Astrocyte (in vitro differentiated cells and primary cell): Measurements from ENCODE around the gene RNF186.

Experiments used
- EZH2 ChIP-seq: IDR thresholded peaks from 2 replicates; pipeline ENCODE4 v1.6.1; 2012; ENCODE audit warnings: mild to moderate bottlenecking, low read length, inconsistent platforms; ENCODE audit not compliant: insufficient read depth
- TF ChIP-seq, protein P1 (sequence below): IDR thresholded peaks from 2 replicates; pipeline ENCODE4 v1.5.1; 2011; ENCODE audit warnings: low read depth, mild to moderate bottlenecking, inconsistent platforms, low read length, moderate library complexity; ENCODE audit not compliant: insufficient read depth

DNA sequence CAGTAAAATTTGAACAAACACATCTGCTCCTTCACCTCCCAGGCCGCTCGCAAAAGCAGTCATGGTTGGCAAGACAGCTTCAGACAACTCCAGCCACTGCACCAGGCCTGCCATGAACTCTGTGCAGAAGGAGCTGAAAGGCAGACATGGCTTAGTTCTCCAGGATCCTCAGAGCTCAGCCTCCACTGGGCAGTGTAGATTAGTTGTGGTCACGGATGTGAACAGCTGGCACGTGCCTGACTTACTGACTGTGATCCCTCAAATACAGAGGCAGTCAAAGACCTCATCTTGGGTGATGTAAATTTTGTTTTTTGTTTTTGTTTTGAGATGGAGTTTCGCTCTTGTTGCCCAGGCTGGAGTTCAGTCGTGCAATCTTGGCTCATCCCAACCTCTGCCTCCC, 43.7 kb downstream of the RNF186 start:
- TF ChIP-seq, protein P1, sequence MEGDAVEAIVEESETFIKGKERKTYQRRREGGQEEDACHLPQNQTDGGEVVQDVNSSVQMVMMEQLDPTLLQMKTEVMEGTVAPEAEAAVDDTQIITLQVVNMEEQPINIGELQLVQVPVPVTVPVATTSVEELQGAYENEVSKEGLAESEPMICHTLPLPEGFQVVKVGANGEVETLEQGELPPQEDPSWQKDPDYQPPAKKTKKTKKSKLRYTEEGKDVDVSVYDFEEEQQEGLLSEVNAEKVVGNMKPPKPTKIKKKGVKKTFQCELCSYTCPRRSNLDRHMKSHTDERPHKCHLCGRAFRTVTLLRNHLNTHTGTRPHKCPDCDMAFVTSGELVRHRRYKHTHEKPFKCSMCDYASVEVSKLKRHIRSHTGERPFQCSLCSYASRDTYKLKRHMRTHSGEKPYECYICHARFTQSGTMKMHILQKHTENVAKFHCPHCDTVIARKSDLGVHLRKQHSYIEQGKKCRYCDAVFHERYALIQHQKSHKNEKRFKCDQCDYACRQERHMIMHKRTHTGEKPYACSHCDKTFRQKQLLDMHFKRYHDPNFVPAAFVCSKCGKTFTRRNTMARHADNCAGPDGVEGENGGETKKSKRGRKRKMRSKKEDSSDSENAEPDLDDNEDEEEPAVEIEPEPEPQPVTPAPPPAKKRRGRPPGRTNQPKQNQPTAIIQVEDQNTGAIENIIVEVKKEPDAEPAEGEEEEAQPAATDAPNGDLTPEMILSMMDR, result no peak
- no peak for TF ChIP-seq EZH2
